HepG2 (cell line): Measurements from ENCODE around the gene PLXDC2. TPM values are rescaled to one million over a fixed set of nuclear protein-coding genes. Genes with fewer than 3 reads are reported as not detected.

Source experiments
- ATAC-seq: fragments of 200-7000 bp; cut with Tn5 transposase; 3 replicates; pipeline ENCODE4 v1.9.1; 2020; ENCODE audit warnings: mild to moderate bottlenecking, moderate library complexity
- BruUV-seq: library from RNA; stranded (reverse); fragments of 400-500 nt; replicated peaks from 2 replicates; lab custom pipeline; 2021; lab: Mats Ljungman, UMichigan
- CTCF ChIA-PET: fragments of 300-600 bp; formaldehyde crosslinking; extraction: SDS; loops from one replicate; lab custom pipeline; 2021; ENCODE audit warnings: low total read pairs, inconsistent platforms, low intra/inter-chr PET ratio; lab: Yijun Ruan, JAX
- POLR2A ChIA-PET: fragments of 350-600 bp; sonication (Branson Sonifier 250); formaldehyde crosslinking; loops from one replicate; lab custom pipeline; 2020; ENCODE audit warnings: antibody characterized with exemption, inconsistent platforms; lab: Yijun Ruan, JAX
- DNase-seq: peaks from one replicate; pipeline ENCODE4 v3.0.0-alpha.2; 2015; ENCODE audit warnings: low spot score
- FAIRE-seq: peaks from 3 replicates; lab custom pipeline; 2011; peaks lifted over from hg19 to GRCh38; lab: Jason Lieb, UNC
- H2AFZ ChIP-seq: one replicate; pipeline ENCODE4 v1.6.1; 2011; ENCODE audit warnings: low read length, inconsistent platforms
- H3K27ac ChIP-seq: fragments of 300-600 bp; 3 replicates; pipeline ENCODE4 v1.8.0; 2011; ENCODE audit warnings: mixed run types, mild to moderate bottlenecking, mixed read lengths, low read length, inconsistent platforms; ENCODE audit not compliant: insufficient read depth; ENCODE audit errors: extremely low read length
- H3K27me3 ChIP-seq, 2 experiments: fragments of 200-600 bp in 1 of 2; 2 replicates in 1 of 2; 3 replicates in 1 of 2; pipeline versions ENCODE4 v1.6.0 to v1.8.0; 2011; ENCODE audit warnings: low read length in 2 of 2, mild to moderate bottlenecking in 2 of 2, moderate library complexity in 2 of 2, inconsistent platforms in 1 of 2; ENCODE audit not compliant: insufficient read depth in 2 of 2, control insufficient read depth in 1 of 2
- H3K36me3 ChIP-seq, 2 experiments: fragments of 200-600 bp in 1 of 2; replicated peaks in 1 of 2; 2 replicates in 1 of 2; 3 replicates in 1 of 2; pipeline versions ENCODE4 v1.5.1 to v1.8.0; 2011; ENCODE audit warnings: low read length in 2 of 2, inconsistent platforms in 1 of 2; ENCODE audit not compliant: insufficient read depth in 2 of 2, control insufficient read depth in 1 of 2
- H3K4me1 ChIP-seq: 2 replicates; pipeline ENCODE4 v1.5.1; 2012; ENCODE audit warnings: low read length, inconsistent platforms; ENCODE audit not compliant: insufficient read depth
- H3K4me2 ChIP-seq: 2 replicates; pipeline ENCODE4 v1.6.0; 2011; ENCODE audit warnings: low read depth, low read length, inconsistent platforms
- H3K4me3 ChIP-seq, 3 experiments: fragments of 200-600 bp in 1 of 3; sonication (generic), shearing (Covaris generic) in 1 of 3; replicated peaks in 1 of 3; 2 replicates each; pipeline ENCODE4 v1.5.1; 2011 to 2016; ENCODE audit warnings: low read length in 3 of 3, inconsistent platforms in 2 of 3, low read depth in 2 of 3, mild to moderate bottlenecking in 2 of 3, control low read depth in 1 of 3, mixed read lengths in 1 of 3; ENCODE audit not compliant: insufficient read depth in 1 of 3
- H3K79me2 ChIP-seq: one replicate; pipeline ENCODE4 v1.6.1; 2011; ENCODE audit warnings: low read length, inconsistent platforms; ENCODE audit not compliant: insufficient read depth
- H3K9ac ChIP-seq: 2 replicates; pipeline ENCODE4 v1.6.0; 2011; ENCODE audit warnings: mild to moderate bottlenecking, low read depth, low read length, inconsistent platforms; ENCODE audit not compliant: insufficient read depth
- H3K9me3 ChIP-seq: 2 replicates; pipeline ENCODE4 v1.5.1; 2012; ENCODE audit warnings: mild to moderate bottlenecking, low read length
- H4K20me1 ChIP-seq: 2 replicates; pipeline ENCODE4 v1.6.0; 2011; ENCODE audit warnings: inconsistent platforms, mild to moderate bottlenecking, low read length, moderate library complexity; ENCODE audit not compliant: insufficient read depth
- ATF3 ChIP-seq: sonication (generic); formaldehyde crosslinking; IDR thresholded peaks from 2 replicates; pipeline ENCODE4 v1.4.0; 2020; ENCODE audit warnings: missing genetic modification reagents
- DPF2 ChIP-seq: sonication (generic); formaldehyde crosslinking; IDR thresholded peaks from 2 replicates; pipeline ENCODE4 v1.4.0; 2020; ENCODE audit warnings: mild to moderate bottlenecking, low read depth, missing genetic modification reagents, borderline replicate concordance
- SOX13 ChIP-seq, 3 experiments: fragments of 450-650 bp in 1 of 3; sonication (generic) in 1 of 3; formaldehyde crosslinking in 1 of 3; IDR thresholded peaks in 2 of 3; conservative IDR thresholded peaks in 1 of 3; 2 replicates each; pipeline versions ENCODE4 v1.5.0 to v1.6.1; 2016 to 2020; ENCODE audit warnings: antibody characterized with exemption in 1 of 3, mild to moderate bottlenecking in 1 of 3, missing compliant biosample characterization in 1 of 3, missing genetic modification reagents in 1 of 3, moderate library complexity in 1 of 3
- STAT5B ChIP-seq: sonication (generic); formaldehyde crosslinking; IDR thresholded peaks from 2 replicates; pipeline ENCODE4 v1.4.0; 2020; ENCODE audit warnings: missing genetic modification reagents
- ZNF484 ChIP-seq: sonication (generic); formaldehyde crosslinking; IDR thresholded peaks from 2 replicates; pipeline ENCODE4 v1.5.1; 2020; ENCODE audit warnings: mild to moderate bottlenecking, low read depth, missing genetic modification reagents, borderline replicate concordance
- ZNF737 ChIP-seq: sonication (generic); formaldehyde crosslinking; IDR thresholded peaks from 2 replicates; pipeline ENCODE4 v1.5.0; 2020; ENCODE audit warnings: missing genetic modification reagents, mild to moderate bottlenecking, borderline replicate concordance
- ZNF775 ChIP-seq: sonication (generic); formaldehyde crosslinking; IDR thresholded peaks from 2 replicates; pipeline ENCODE4 v1.4.0; 2020; ENCODE audit warnings: missing genetic modification reagents, mild to moderate bottlenecking, moderate library complexity, borderline replicate concordance
- ZNF839 ChIP-seq: sonication (generic); formaldehyde crosslinking; IDR thresholded peaks from 2 replicates; pipeline ENCODE4 v1.4.0; 2020; ENCODE audit warnings: missing genetic modification reagents, mild to moderate bottlenecking, borderline replicate concordance
- ZSCAN25 ChIP-seq: sonication (generic); formaldehyde crosslinking; IDR thresholded peaks from 2 replicates; pipeline ENCODE4 v1.8.0; 2022; ENCODE audit warnings: mild to moderate bottlenecking, missing genetic modification reagents
- WGBS: methylation state at CpG from one replicate; pipeline ENCODE4 v1.1.6; 2017; ENCODE audit warnings: low lambda C conversion rate; 5-methylcytosine and 5-hydroxymethylcytosine counted together
- in situ Hi-C: cut with HindIII; loops from 2 replicates; pipeline ENCODE4 v1.10.0; 2017; ENCODE audit warnings: low pct_unique_long_range_greater_than_20kb; ENCODE audit not compliant: extremely low pct_ligation_motif_present
- intact Hi-C: fragments of 100-400 bp; cut with micrococcal nuclease; formaldehyde crosslinking; loops from one replicate; pipeline ENCODE4 v1.10.0; 2022; ENCODE audit not compliant: unreplicated experiment
- polyA plus RNA-seq, 8 experiments: library from polyadenylated mRNA; depleted of rRNA in 3 of 8; stranded (reverse) in 7 of 8; unstranded in 1 of 8; fragments of >200 nt; fragmentation: Illumina TruSeq in 4 of 8; extraction: Trizol in 4 of 8; gene quantifications; 2 replicates each; pipeline versions ENCODE4 v1.2.1 to v1.2.3, GENCODE V29; 2011 to 2016; ENCODE audit warnings: low read depth in 4 of 8, missing spikeins in 1 of 8, mixed read lengths in 1 of 8; ENCODE audit not compliant: insufficient read depth in 1 of 8
- total RNA-seq, 5 experiments: library from RNA; depleted of rRNA; stranded (reverse); fragments of >200 nt; fragmentation: Illumina TruSeq; extraction: Trizol; gene quantifications; 2 replicates each; pipeline ENCODE4 v1.2.3, GENCODE V29; 2016; ENCODE audit warnings: low read depth in 1 of 5

The PLXDC2 gene
- total and polyA plus RNA-seq, 2 of the 13 experiments (the other 11 are each of a cell fraction or from before 2014, with no cell fraction given), result 2.1 to 2.4 TPM

- Histone ChIP-seq H3K27me3 (no peaks in the 10 kb centered on the region), H3K9me3 (peaks cover 11% of the 10 kb centered on the region; the same call in 1 of the 2 replicates), H3K36me3 (no peaks in the 10 kb centered on the region), H4K20me1 (no peaks in the 10 kb centered on the region), H3K9ac (no peak overlapping the region), H3K4me3 (no peak overlapping the region), H3K4me2 (no peak overlapping the region), H3K27ac (no peak overlapping the region), H3K4me1 (peaks cover 22% of the 10 kb centered on the region), H3K79me2 (no peaks in the 10 kb centered on the region), H2AFZ (no peak overlapping the region)
- no peak for FAIRE-seq
- ATAC-seq, result no peak
- no TSS peak for BruUV-seq
- in situ Hi-C loops (no loop called here), intact Hi-C loops (no loop called here)
- ChIA-PET CTCF (no interaction called here), POLR2A (no interaction called here)
- DNase-seq, result no peak
- TF ChIP-seq ZNF775 (CRISPR knock-in tag) (no peak), ZNF839 (CRISPR knock-in tag) (no peak), ZNF484 (CRISPR knock-in tag) (no peak), ZSCAN25 (CRISPR knock-in tag) (no peak), ZNF737 (CRISPR knock-in tag) (no peak)
- 38% methylated on average over 3 of the region's 3 CpGs for WGBS
These were observed 274.6 kb downstream of the PLXDC2 start for GRCh38 chr10:20090831-20091230.

GRCh38 chr10:20091698-20092097, 275.5 kb downstream of the PLXDC2 start:
- H3K27ac ChIP-seq, result no peak overlapping the region
- FAIRE-seq (no peak), ATAC-seq (no peak)

More at GRCh38 chr10:20091698-20092097, 275.5 kb downstream of the PLXDC2 start:
- Histone ChIP-seq H2AFZ (no peak overlapping the region), H3K9me3 (peaks cover 7% of the 10 kb centered on the region; the same call in 1 of the 2 replicates), H3K36me3 (no peaks in the 10 kb centered on the region), H3K4me3 (no peak overlapping the region), H4K20me1 (no peaks in the 10 kb centered on the region), H3K4me1 (peaks cover 22% of the 10 kb centered on the region), H3K9ac (no peak overlapping the region), H3K79me2 (no peaks in the 10 kb centered on the region), H3K4me2 (no peak overlapping the region), H3K27me3 (no peaks in the 10 kb centered on the region)
- in situ Hi-C loops, result no loop called here
- WGBS, result 47% methylated on average over 5 of the region's 5 CpGs
- DNase-seq, result no peak
- POLR2A ChIA-PET, result no interaction called here
- no TSS peak for BruUV-seq
- intact Hi-C loops, result no loop called here
- TF ChIP-seq DPF2 (CRISPR knock-in tag) (no peak), STAT5B (CRISPR knock-in tag) (no peak), SOX13 (IDR thresholded peaks at IDR 0.05) (no peak), SOX13 (CRISPR knock-in tag; conservative IDR thresholded peaks at IDR 0.05 in 1 of 2, IDR thresholded peaks at IDR 0.05 in 1 of 2) (no peak), ATF3 (CRISPR knock-in tag) (no peak)
- CTCF ChIA-PET, result no interaction called here
